Measurements from ENCODE around the gene BCL2. TPM values are rescaled to one million over a fixed set of nuclear protein-coding genes. Genes with fewer than 3 reads are reported as not detected.

The BCL2 gene
- total and polyA plus RNA-seq, 8 donors: 6.3 to 11.3 (median 10.8) TPM

GRCh38 chr18:63263444-63263843 is 56.1 kb downstream of the BCL2 start:
- H3K4me3 ChIP-seq: no peak overlapping the region
- peaks cover 0 to 22% of the 10 kb centered on the region in 2 donors for H3K4me1 ChIP-seq
- no peaks in the 10 kb centered on the region for H3K9me3 ChIP-seq
- H3K27me3 ChIP-seq: no peaks in the 10 kb centered on the region
- no peak overlapping the region for H3K27ac ChIP-seq
- no peak for TF ChIP-seq CTCF (IDR thresholded peaks at IDR 0.05)
- ATAC-seq (peak; percentile 15), DNase-seq (no peak)
- intact Hi-C loops (cut with DNase I): no loop called here
- no peaks in the 10 kb centered on the region for H3K36me3 ChIP-seq

- intact Hi-C loops (cut with DNase I): no loop called here
- no peaks in the 10 kb centered on the region for H3K27me3 ChIP-seq
- H3K9me3 ChIP-seq: no peaks in the 10 kb centered on the region
- no peaks in the 10 kb centered on the region for H3K36me3 ChIP-seq
- H3K4me1 ChIP-seq: peaks cover 0 to 22% of the 10 kb centered on the region in 2 donors
- DNase-seq: no peak
- no peak overlapping the region for H3K4me3 ChIP-seq
- no peak for ATAC-seq
- no peak overlapping the region for H3K27ac ChIP-seq
- TF ChIP-seq CTCF (IDR thresholded peaks at IDR 0.05): no peak
Observed at GRCh38 chr18:63262369-63263335, 56.9 kb downstream of the BCL2 start.

GRCh38 chr18:63261029-63261428 is 58.5 kb downstream of the BCL2 start:
- H3K9me3 ChIP-seq: no peaks in the 10 kb centered on the region
- no peak overlapping the region for H3K4me3 ChIP-seq
- no peaks in the 10 kb centered on the region for H3K36me3 ChIP-seq
- H3K4me1 ChIP-seq: peaks cover 0 to 11% of the 10 kb centered on the region in 2 donors
- intact Hi-C loops (cut with DNase I): no loop called here
- TF ChIP-seq CTCF (IDR thresholded peaks at IDR 0.05): no peak
- DNase-seq: no peak
- H3K27me3 ChIP-seq: no peaks in the 10 kb centered on the region
- ATAC-seq: no peak
- no peak overlapping the region for H3K27ac ChIP-seq

GRCh38 chr18:63260380-63260754 is 59.2 kb downstream of the BCL2 start:
- intact Hi-C loops (cut with DNase I): no loop called here
- Histone ChIP-seq H3K9me3 (no peaks in the 10 kb centered on the region), H3K4me3 (no peak overlapping the region), H3K27me3 (no peaks in the 10 kb centered on the region), H3K27ac (no peak overlapping the region), H3K36me3 (no peaks in the 10 kb centered on the region), H3K4me1 (peaks cover 0 to 11% of the 10 kb centered on the region in 2 donors)
- ATAC-seq: no peak
- TF ChIP-seq CTCF (IDR thresholded peaks at IDR 0.05): no peak
- DNase-seq: no peak

- Histone ChIP-seq H3K4me3 (no peak overlapping the region), H3K36me3 (no peaks in the 10 kb centered on the region), H3K27me3 (no peaks in the 10 kb centered on the region), H3K9me3 (no peaks in the 10 kb centered on the region), H3K4me1 (peaks cover 0 to 16% of the 10 kb centered on the region in 2 donors), H3K27ac (no peak overlapping the region)
- intact Hi-C loops (cut with DNase I): no loop called here
- DNase-seq: no peak
- ATAC-seq: no peak
- no peak for TF ChIP-seq CTCF (IDR thresholded peaks at IDR 0.05)
Observed at GRCh38 chr18:63259567-63260379, 59.8 kb downstream of the BCL2 start.

Data from left lung (tissue), 10 donors.